Activated T-cell treated with anti-CD3 and anti-CD28 coated beads, Interleukin-2, amount 50 U/mL, for 48 hours (primary cell): ENCODE results near the gene RNF126.

Experiments used
- DNase-seq, 2 experiments: peaks; one replicate each; pipeline ENCODE4 v3.0.0-alpha.2; 2020

The RNF126 gene

GRCh38 chr19:661427-662196 is 1.4 kb downstream of the RNF126 start:
- DNase-seq: peak; percentile 76 to 77

GRCh38 chr19:660793-661426 is 2.1 kb downstream of the RNF126 start:
- peak in 1 of 2 experiments; percentile 42 for DNase-seq

- no peak for DNase-seq
Observed at GRCh38 chr19:658916-659839, 3.8 kb downstream of the RNF126 start.

- no peak for DNase-seq
Observed at GRCh38 chr19:658059-658839, 4.8 kb downstream of the RNF126 start.

- no peak for DNase-seq
Observed at GRCh38 chr19:657611-658010, 5.4 kb downstream of the RNF126 start.

GRCh38 chr19:656751-657559 is 6.1 kb downstream of the RNF126 start:
- no peak for DNase-seq

GRCh38 chr19:655691-656090 is 7.3 kb downstream of the RNF126 start:
- DNase-seq: no peak

- no peak for DNase-seq
Observed at GRCh38 chr19:653425-653824, 9.6 kb downstream of the RNF126 start.

GRCh38 chr19:652467-653389 is 10.3 kb downstream of the RNF126 start:
- DNase-seq: no peak

GRCh38 chr19:651991-652390 is 11.0 kb downstream of the RNF126 start:
- DNase-seq: no peak

GRCh38 chr19:651114-651818 is 11.7 kb downstream of the RNF126 start:
- no peak for DNase-seq

- no peak for DNase-seq
Observed at GRCh38 chr19:650121-650520, 12.9 kb downstream of the RNF126 start.

- no peak for DNase-seq
Observed at GRCh38 chr19:648904-649801, 13.9 kb downstream of the RNF126 start.

- DNase-seq: no peak
Observed at GRCh38 chr19:648305-648704, 14.7 kb downstream of the RNF126 start.

- no peak for DNase-seq
Observed at GRCh38 chr19:647566-648284, 15.3 kb downstream of the RNF126 start.

- no peak for DNase-seq
Observed at GRCh38 chr19:646779-647565, 16.0 kb downstream of the RNF126 start.
